Measurements from ENCODE around the gene SLC6A17. TPM values are rescaled to one million over a fixed set of nuclear protein-coding genes. Genes with fewer than 3 reads are reported as not detected.

Gene SLC6A17
- total and polyA plus RNA-seq, 9 of the 15 experiments (the other 6 are each of a cell fraction or from before 2014, with no cell fraction given), result not detected

- ChIA-PET CTCF (ENCODE audit: low intra/inter-chr PET ratio) (interaction anchor here (0.6 kb wide), 1 partner anchor 82 kb away, joined by 3 read pairs; no protein-coding TSS in a partner anchor), POLR2A (interaction anchor here (0.6 to 1.3 kb wide), 4 partner anchors 8 to 220 kb away, joined by 3 to 7 read pairs (median 4); partner anchors contain the start of gene RBM15)
- H3K4me1 ChIP-seq (replicated peaks in 1 of 2; ENCODE audit: control insufficient read depth in 2 of 2, insufficient read depth in 2 of 2, low read length in 2 of 2), result peaks cover 0 to 12% of the 10 kb centered on the region in 2 experiments
- in situ Hi-C loops (cut with MboI), result no loop called here
- no peaks in the 10 kb centered on the region for H3K9me1 ChIP-seq (ENCODE audit: control insufficient read depth, insufficient read depth, low read length)
- no peaks in the 10 kb centered on the region for H3K9me3 ChIP-seq (replicated peaks; ENCODE audit: control insufficient read depth, insufficient read depth, low read depth, low read length)
- H3K9ac ChIP-seq (ENCODE audit: insufficient read depth in 1 of 2, low read depth in 2 of 2, low read length in 2 of 2), result no peak overlapping the region
- no peaks in the 10 kb centered on the region for H3K79me2 ChIP-seq (ENCODE audit: control insufficient read depth, insufficient read depth, low read length)
- H4K20me1 ChIP-seq (replicated peaks; ENCODE audit: control insufficient read depth, insufficient read depth, low read length), result peaks cover 3% of the 10 kb centered on the region; the same call in 1 of the 2 replicates
- WGBS (ENCODE audit: insufficient coverage, low coverage, missing lambda C conversion rate), result 1% methylated on average over 13 of the region's 13 CpGs
- FAIRE-seq (no peak), DNase-seq (ENCODE audit: extremely low read depth in 1 of 4, low spot score in 3 of 4) (no peak), ATAC-seq (no peak)
- intact Hi-C loops (cut with micrococcal nuclease), result no loop called here
- no peaks in the 10 kb centered on the region for H3K36me3 ChIP-seq (ENCODE audit: control insufficient read depth, insufficient read depth, low read length)
- no peak overlapping the region for H3K27ac ChIP-seq (ENCODE audit: extremely low read depth, low read depth, low read length)
- no TSS peak for BruUV-seq (replicated peaks)
- peaks cover 33 to 68% of the 10 kb centered on the region in 2 experiments for H3K27me3 ChIP-seq (ENCODE audit: control insufficient read depth in 2 of 2, insufficient read depth in 2 of 2, low read length in 2 of 2)
- TF ChIP-seq GABPB2 (CRISPR knock-in tag; conservative IDR thresholded peaks at IDR 0.05) (no peak), ZBTB9 (CRISPR knock-in tag; IDR thresholded peaks at IDR 0.05) (no peak), ZNF23 (CRISPR knock-in tag; IDR thresholded peaks at IDR 0.05) (no peak), U2AF1 (optimal IDR thresholded peaks at IDR 0.05; ENCODE audit: low read depth, low read length) (no peak), NCOA1 (IDR thresholded peaks at IDR 0.05; ENCODE audit: low read depth) (no peak), SAFB (IDR thresholded peaks at IDR 0.05; ENCODE audit: borderline replicate concordance, low read depth, low read length) (no peak), PURB (CRISPR knock-in tag; IDR thresholded peaks at IDR 0.05; ENCODE audit: low read depth) (no peak), SLC30A9 (CRISPR knock-in tag; IDR thresholded peaks at IDR 0.05) (no peak), ZC3H11A (IDR thresholded peaks at IDR 0.05; ENCODE audit: low read depth, low read length) (no peak), ZNF780A (CRISPR knock-in tag; IDR thresholded peaks at IDR 0.05) (no peak)
- TF ChIP-seq, protein P1, sequence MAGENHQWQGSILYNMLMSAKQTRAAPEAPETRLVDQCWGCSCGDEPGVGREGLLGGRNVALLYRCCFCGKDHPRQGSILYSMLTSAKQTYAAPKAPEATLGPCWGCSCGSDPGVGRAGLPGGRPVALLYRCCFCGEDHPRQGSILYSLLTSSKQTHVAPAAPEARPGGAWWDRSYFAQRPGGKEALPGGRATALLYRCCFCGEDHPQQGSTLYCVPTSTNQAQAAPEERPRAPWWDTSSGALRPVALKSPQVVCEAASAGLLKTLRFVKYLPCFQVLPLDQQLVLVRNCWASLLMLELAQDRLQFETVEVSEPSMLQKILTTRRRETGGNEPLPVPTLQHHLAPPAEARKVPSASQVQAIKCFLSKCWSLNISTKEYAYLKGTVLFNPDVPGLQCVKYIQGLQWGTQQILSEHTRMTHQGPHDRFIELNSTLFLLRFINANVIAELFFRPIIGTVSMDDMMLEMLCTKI (IDR thresholded peaks at IDR 0.05; ENCODE audit: partially characterized antibody), result no peak
- TF ChIP-seq, protein P2, sequence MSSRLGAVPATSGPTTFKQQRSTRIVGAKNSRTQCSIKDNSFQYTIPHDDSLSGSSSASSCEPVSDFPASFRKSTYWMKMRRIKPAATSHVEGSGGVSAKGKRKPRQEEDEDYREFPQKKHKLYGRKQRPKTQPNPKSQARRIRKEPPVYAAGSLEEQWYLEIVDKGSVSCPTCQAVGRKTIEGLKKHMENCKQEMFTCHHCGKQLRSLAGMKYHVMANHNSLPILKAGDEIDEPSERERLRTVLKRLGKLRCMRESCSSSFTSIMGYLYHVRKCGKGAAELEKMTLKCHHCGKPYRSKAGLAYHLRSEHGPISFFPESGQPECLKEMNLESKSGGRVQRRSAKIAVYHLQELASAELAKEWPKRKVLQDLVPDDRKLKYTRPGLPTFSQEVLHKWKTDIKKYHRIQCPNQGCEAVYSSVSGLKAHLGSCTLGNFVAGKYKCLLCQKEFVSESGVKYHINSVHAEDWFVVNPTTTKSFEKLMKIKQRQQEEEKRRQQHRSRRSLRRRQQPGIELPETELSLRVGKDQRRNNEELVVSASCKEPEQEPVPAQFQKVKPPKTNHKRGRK (tag; IDR thresholded peaks at IDR 0.05), result no peak
- TF ChIP-seq, protein P3, sequence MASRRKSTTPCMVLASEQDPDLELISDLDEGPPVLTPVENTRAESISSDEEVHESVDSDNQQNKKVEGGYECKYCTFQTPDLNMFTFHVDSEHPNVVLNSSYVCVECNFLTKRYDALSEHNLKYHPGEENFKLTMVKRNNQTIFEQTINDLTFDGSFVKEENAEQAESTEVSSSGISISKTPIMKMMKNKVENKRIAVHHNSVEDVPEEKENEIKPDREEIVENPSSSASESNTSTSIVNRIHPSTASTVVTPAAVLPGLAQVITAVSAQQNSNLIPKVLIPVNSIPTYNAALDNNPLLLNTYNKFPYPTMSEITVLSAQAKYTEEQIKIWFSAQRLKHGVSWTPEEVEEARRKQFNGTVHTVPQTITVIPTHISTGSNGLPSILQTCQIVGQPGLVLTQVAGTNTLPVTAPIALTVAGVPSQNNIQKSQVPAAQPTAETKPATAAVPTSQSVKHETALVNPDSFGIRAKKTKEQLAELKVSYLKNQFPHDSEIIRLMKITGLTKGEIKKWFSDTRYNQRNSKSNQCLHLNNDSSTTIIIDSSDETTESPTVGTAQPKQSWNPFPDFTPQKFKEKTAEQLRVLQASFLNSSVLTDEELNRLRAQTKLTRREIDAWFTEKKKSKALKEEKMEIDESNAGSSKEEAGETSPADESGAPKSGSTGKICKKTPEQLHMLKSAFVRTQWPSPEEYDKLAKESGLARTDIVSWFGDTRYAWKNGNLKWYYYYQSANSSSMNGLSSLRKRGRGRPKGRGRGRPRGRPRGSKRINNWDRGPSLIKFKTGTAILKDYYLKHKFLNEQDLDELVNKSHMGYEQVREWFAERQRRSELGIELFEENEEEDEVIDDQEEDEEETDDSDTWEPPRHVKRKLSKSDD (conservative IDR thresholded peaks at IDR 0.05; ENCODE audit: low read length), result no peak
- no peak overlapping the region for H3K4me3 ChIP-seq
- no peak overlapping the region for H3K4me2 ChIP-seq (ENCODE audit: insufficient read depth, low read length)
- no peak overlapping the region for H2AFZ ChIP-seq (ENCODE audit: low read depth, low read length)
Measured at GRCh38 chr1:110240476-110241210, 90.3 kb downstream of the SLC6A17 start.

Measured in K562 (cell line).